Measurements from ENCODE around the gene PRAC2.

- TF ChIP-seq SIN3A (IDR thresholded peaks at IDR 0.05; ENCODE audit: borderline replicate concordance, insufficient read depth, low read length), result no peak
- TF ChIP-seq TAF1 (IDR thresholded peaks at IDR 0.05; ENCODE audit: borderline replicate concordance, insufficient read depth, low read length), result no peak
- no peak for TF ChIP-seq REST (IDR thresholded peaks at IDR 0.05; ENCODE audit: insufficient read depth in 1 of 2, low read depth in 2 of 2, low read length in 2 of 2)
- TF ChIP-seq POLR2AphosphoS5 (IDR thresholded peaks at IDR 0.05; ENCODE audit: low read depth, low read length), result no peak
- no peak for TF ChIP-seq FOXP2 (optimal IDR thresholded peaks at IDR 0.05; ENCODE audit: borderline replicate concordance, extremely low read depth, extremely low read length, insufficient read depth)
Observed at GRCh38 chr17:48701864-48702532, 21.0 kb upstream of the PRAC2 start.
